MM.1S (cell line): Measurements from ENCODE around the gene CCDC6.
"Not testable (repeated sequence)": the region's sequence is repeated elsewhere in the genome, so short reads cannot be mapped to it uniquely, and the experiment has no call there.

Experiments used
- DNase-seq: peaks from one replicate; pipeline ENCODE4 v3.0.0-alpha.2; 2015
- H2AFZ ChIP-seq: fragments of 300-600 bp; sonication (generic); 2 replicates; pipeline ENCODE4 v1.6.0; 2016; ENCODE audit warnings: antibody characterized with exemption, low read length
- H3F3A ChIP-seq: fragments of 300-600 bp; sonication (generic); 2 replicates; pipeline ENCODE4 v1.6.1; 2016; ENCODE audit warnings: mild to moderate bottlenecking, antibody characterized with exemption, low read length, moderate library complexity, mixed read lengths; ENCODE audit not compliant: insufficient read depth
- H3K27ac ChIP-seq: fragments of 300-600 bp; sonication (generic); 2 replicates; pipeline ENCODE4 v1.5.1; 2016; ENCODE audit warnings: mild to moderate bottlenecking, low read length
- H3K27me3 ChIP-seq: fragments of 300-600 bp; sonication (generic); replicated peaks from 2 replicates; pipeline ENCODE4 v1.6.0; 2016; ENCODE audit warnings: low read length; ENCODE audit not compliant: insufficient read depth
- H3K36me3 ChIP-seq: fragments of 300-600 bp; sonication (generic); replicated peaks from 2 replicates; pipeline ENCODE4 v1.6.1; 2016; ENCODE audit warnings: mild to moderate bottlenecking, low read length, mixed read lengths; ENCODE audit not compliant: insufficient read depth
- H3K4me1 ChIP-seq: fragments of 300-600 bp; sonication (generic); 2 replicates; pipeline ENCODE4 v1.6.1; 2016; ENCODE audit warnings: low read length, mixed read lengths
- H3K4me2 ChIP-seq: fragments of 300-600 bp; sonication (generic); 2 replicates; pipeline ENCODE4 v1.6.0; 2016; ENCODE audit warnings: low read depth, low read length
- H3K4me3 ChIP-seq: fragments of 300-600 bp; sonication (generic); 2 replicates; pipeline ENCODE4 v1.5.1; 2016; ENCODE audit warnings: low read length, mixed read lengths
- H3K79me2 ChIP-seq: fragments of 300-600 bp; sonication (generic); 2 replicates; pipeline ENCODE4 v1.6.1; 2016; ENCODE audit warnings: mixed run types, low read length, mixed read lengths
- H3K9ac ChIP-seq: fragments of 300-600 bp; sonication (generic); 2 replicates; pipeline ENCODE4 v1.6.1; 2016; ENCODE audit warnings: low read length, mixed read lengths
- H3K9me2 ChIP-seq: fragments of 300-600 bp; sonication (generic); replicated peaks from 2 replicates; pipeline ENCODE4 v1.6.1; 2016; ENCODE audit warnings: mild to moderate bottlenecking, low read length, mixed read lengths; ENCODE audit not compliant: insufficient read depth
- H3K9me3 ChIP-seq: fragments of 300-600 bp; sonication (generic); replicated peaks from 2 replicates; pipeline ENCODE4 v1.6.1; 2016; ENCODE audit warnings: mild to moderate bottlenecking, low read length, mixed read lengths; ENCODE audit not compliant: insufficient read depth
- H4K20me1 ChIP-seq: fragments of 300-600 bp; sonication (generic); 2 replicates; pipeline ENCODE4 v1.6.1; 2016; ENCODE audit warnings: mild to moderate bottlenecking, low read length, moderate library complexity, mixed read lengths; ENCODE audit not compliant: insufficient read depth
- CTCF ChIP-seq: fragments of 300-600 bp; sonication (generic); IDR thresholded peaks from 2 replicates; pipeline ENCODE4 v1.5.1; 2016; ENCODE audit warnings: antibody characterized with exemption, low read length, mixed read lengths
- EZH2 ChIP-seq: fragments of 300-600 bp; sonication (generic); optimal IDR thresholded peaks from 2 replicates; pipeline ENCODE3; 2017; ENCODE audit warnings: low read depth, mild to moderate bottlenecking, antibody characterized with exemption, low read length, mixed read lengths
- EZH2phosphoT487 ChIP-seq: fragments of 300-600 bp; sonication (generic); IDR thresholded peaks from 2 replicates; pipeline ENCODE4 v1.6.1; 2018; ENCODE audit warnings: antibody characterized with exemption, low read length

The CCDC6 gene

GRCh38 chr10:59906417-59907202 lies at the start of gene CCDC6:
CCDC6 (minus strand) TSS chr10:59906556; CDS start chr10:59906424, 132 bp downstream.
- DNase-seq, result peak; percentile 91
- peaks cover 15% of the 10 kb centered on the region for H3F3A ChIP-seq
- peaks cover 45% of the 10 kb centered on the region for H3K79me2 ChIP-seq
- H4K20me1 ChIP-seq, result no peaks in the 10 kb centered on the region
- no peaks in the 10 kb centered on the region for H3K9me3 ChIP-seq
- peak within 1 kb of the TSS; percentile 77 for H3K9ac ChIP-seq
- no peaks in the 10 kb centered on the region for H3K27me3 ChIP-seq
- H2AFZ ChIP-seq, result peak within 1 kb of the TSS; percentile 90
- TF ChIP-seq EZH2, result no peak
- TF ChIP-seq CTCF, result peak; percentile 45
- peak within 1 kb of the TSS; percentile 70 for H3K4me2 ChIP-seq
- peak within 1 kb of the TSS; percentile 97 for H3K4me3 ChIP-seq
- no peaks in the 10 kb centered on the region for H3K36me3 ChIP-seq
- peaks cover 15% of the 10 kb centered on the region for H3K4me1 ChIP-seq
- H3K9me2 ChIP-seq, result no peaks in the 10 kb centered on the region
- H3K27ac ChIP-seq, result peak within 1 kb of the TSS; percentile 89

- Histone ChIP-seq H3K27ac (no peak overlapping the region), H3K4me1 (no peaks in the 10 kb centered on the region), H3K36me3 (no peaks in the 10 kb centered on the region), H3K9me3 (no peaks in the 10 kb centered on the region), H3K9ac (no peak overlapping the region), H3K9me2 (no peaks in the 10 kb centered on the region), H3F3A (no peaks in the 10 kb centered on the region), H2AFZ (no peak overlapping the region), H3K4me2 (no peak overlapping the region), H3K27me3 (no peaks in the 10 kb centered on the region), H4K20me1 (no peaks in the 10 kb centered on the region), H3K79me2 (no peaks in the 10 kb centered on the region), H3K4me3 (no peak overlapping the region)
- TF ChIP-seq EZH2phosphoT487 (no peak), EZH2 (no peak), CTCF (no peak)
- no peak for DNase-seq
Observed at GRCh38 chr10:59954296-59954695, 47.9 kb upstream of the CCDC6 start.

GRCh38 chr10:59953711-59954110 lies 47.4 kb upstream of the CCDC6 start:
- H3F3A ChIP-seq, H2AFZ ChIP-seq, H3K27ac ChIP-seq, H3K4me2 ChIP-seq, H3K9me3 ChIP-seq, H3K4me1 ChIP-seq, H3K9me2 ChIP-seq, H3K79me2 ChIP-seq, H3K9ac ChIP-seq, H3K36me3 ChIP-seq, H3K4me3 ChIP-seq, H3K27me3 ChIP-seq, DNase-seq, H4K20me1 ChIP-seq: not testable (repeated sequence)

GRCh38 chr10:59950105-59950504 lies 43.7 kb upstream of the CCDC6 start:
- H3K9me3 ChIP-seq, result no peaks in the 10 kb centered on the region
- H2AFZ ChIP-seq, result no peak overlapping the region
- H3K79me2 ChIP-seq, result no peaks in the 10 kb centered on the region
- H3F3A ChIP-seq, result no peaks in the 10 kb centered on the region
- no peaks in the 10 kb centered on the region for H4K20me1 ChIP-seq
- no peaks in the 10 kb centered on the region for H3K27me3 ChIP-seq
- TF ChIP-seq CTCF, result no peak
- TF ChIP-seq EZH2, result no peak
- TF ChIP-seq EZH2phosphoT487, result no peak
- no peak overlapping the region for H3K4me3 ChIP-seq
- H3K4me1 ChIP-seq, result no peaks in the 10 kb centered on the region
- no peaks in the 10 kb centered on the region for H3K9me2 ChIP-seq
- H3K27ac ChIP-seq, result no peak overlapping the region
- H3K36me3 ChIP-seq, result no peaks in the 10 kb centered on the region
- no peak overlapping the region for H3K4me2 ChIP-seq
- DNase-seq, result no peak
- H3K9ac ChIP-seq, result no peak overlapping the region
